Liver (tissue), 9 donors: ENCODE data around the gene ADGRV1. TPM values are rescaled to one million over a fixed set of nuclear protein-coding genes. Genes with fewer than 3 reads are reported as not detected.
A peak's percentile ranks its signal among the peaks of the same experiment; 100 is the strongest.

Experiments
- DNase-seq: peaks from one replicate; pipeline ENCODE4 v3.0.0-alpha.2; 2017; ENCODE audit warnings: low spot score
- H3K27ac ChIP-seq, 2 donors: one replicate each; pipeline ENCODE4 v1.7.0; 2013; ENCODE audit warnings: inconsistent platforms in 2 of 2, low read length in 2 of 2, control low read depth in 1 of 2, low read depth in 1 of 2, mild to moderate bottlenecking in 1 of 2
- H3K27me3 ChIP-seq, 4 donors: one replicate each; pipeline versions ENCODE4 v1.6.1 to v1.7.0; 2013; ENCODE audit warnings: low read length in 3 of 4, inconsistent platforms in 1 of 4, mild to moderate bottlenecking in 1 of 4, moderate library complexity in 1 of 4; ENCODE audit not compliant: control insufficient read depth in 4 of 4, insufficient read depth in 4 of 4
- H3K36me3 ChIP-seq, 4 donors: one replicate each; pipeline versions ENCODE4 v1.6.1 to v1.7.0; 2013; ENCODE audit warnings: low read length in 3 of 4, mild to moderate bottlenecking in 3 of 4, low read depth in 1 of 4, moderate library complexity in 1 of 4; ENCODE audit not compliant: control insufficient read depth in 4 of 4, insufficient read depth in 3 of 4
- H3K4me1 ChIP-seq, 4 donors: one replicate each; pipeline versions ENCODE4 v1.6.1 to v1.7.0; 2013; ENCODE audit warnings: low read length in 3 of 4, mild to moderate bottlenecking in 3 of 4, moderate library complexity in 1 of 4; ENCODE audit not compliant: control insufficient read depth in 4 of 4, insufficient read depth in 4 of 4
- H3K4me3 ChIP-seq, 3 donors: one replicate each; pipeline versions ENCODE4 v1.6.1 to v1.7.0; 2013; ENCODE audit warnings: low read length in 3 of 3, control low read depth in 1 of 3, low read depth in 1 of 3, mild to moderate bottlenecking in 1 of 3
- H3K9ac ChIP-seq, 2 donors: one replicate each; pipeline ENCODE4 v1.7.0; 2013; ENCODE audit warnings: low read length in 2 of 2, mild to moderate bottlenecking in 2 of 2, moderate library complexity in 2 of 2, control low read depth in 1 of 2, low read depth in 1 of 2
- H3K9me3 ChIP-seq, 4 donors: one replicate each; pipeline versions ENCODE4 v1.6.1 to v1.7.0; 2013; ENCODE audit warnings: low read length in 3 of 4; ENCODE audit not compliant: control insufficient read depth in 4 of 4
- ATF3 ChIP-seq: IDR thresholded peaks from 2 replicates; pipeline ENCODE4 v1.6.1; 2016; ENCODE audit warnings: antibody characterized with exemption
- CTCF ChIP-seq: fragments of 150-350 bp; IDR thresholded peaks from 2 replicates; pipeline ENCODE4 v1.5.1; 2017; ENCODE audit warnings: improper control_type of control experiment, low read depth, low read length; ENCODE audit not compliant: missing input control
- EGR1 ChIP-seq, 2 donors: IDR thresholded peaks; 2 replicates each; pipeline ENCODE4 v1.6.1; 2016 to 2018; ENCODE audit warnings: antibody characterized with exemption in 2 of 2, low read depth in 2 of 2
- FOXA1 ChIP-seq: IDR thresholded peaks from 2 replicates; pipeline ENCODE4 v1.6.1; 2016; ENCODE audit warnings: antibody characterized with exemption
- FOXA2 ChIP-seq: IDR thresholded peaks from 2 replicates; pipeline ENCODE4 v1.6.1; 2016; ENCODE audit warnings: antibody characterized with exemption
- GABPA ChIP-seq, 2 donors: IDR thresholded peaks in 1 of 2; conservative IDR thresholded peaks in 1 of 2; 2 replicates each; pipeline ENCODE4 v1.6.1; 2016; ENCODE audit warnings: antibody characterized with exemption in 2 of 2, mild to moderate bottlenecking in 1 of 2, moderate library complexity in 1 of 2
- HNF4A ChIP-seq, 2 donors: conservative IDR thresholded peaks; 2 replicates each; pipeline ENCODE4 v1.6.1; 2016; ENCODE audit warnings: antibody characterized with exemption in 2 of 2, mild to moderate bottlenecking in 2 of 2
- HNF4G ChIP-seq: IDR thresholded peaks from 2 replicates; pipeline ENCODE4 v1.6.1; 2016; ENCODE audit warnings: antibody characterized with exemption
- JUND ChIP-seq, 2 donors: IDR thresholded peaks; 2 replicates each; pipeline ENCODE4 v1.6.1; 2016; ENCODE audit warnings: antibody characterized with exemption in 2 of 2
- MAX ChIP-seq: IDR thresholded peaks from 2 replicates; pipeline ENCODE4 v1.6.1; 2016; ENCODE audit warnings: antibody characterized with exemption
- NR2F2 ChIP-seq: IDR thresholded peaks from 2 replicates; pipeline ENCODE4 v1.6.1; 2016; ENCODE audit warnings: antibody characterized with exemption
- RAD21 ChIP-seq, 2 donors: IDR thresholded peaks; 2 replicates each; pipeline ENCODE4 v1.6.1; 2016; ENCODE audit warnings: antibody characterized with exemption in 2 of 2, mild to moderate bottlenecking in 2 of 2
- REST ChIP-seq: IDR thresholded peaks from 2 replicates; pipeline ENCODE4 v1.6.1; 2016; ENCODE audit warnings: antibody characterized with exemption, mild to moderate bottlenecking
- RXRA ChIP-seq, 2 donors: IDR thresholded peaks; 2 replicates each; pipeline ENCODE4 v1.6.1; 2017 to 2018; ENCODE audit warnings: antibody characterized with exemption in 2 of 2, mild to moderate bottlenecking in 1 of 2
- SP1 ChIP-seq: IDR thresholded peaks from 2 replicates; pipeline ENCODE4 v1.6.1; 2018; ENCODE audit warnings: antibody characterized with exemption, mild to moderate bottlenecking
- TAF1 ChIP-seq: conservative IDR thresholded peaks from 2 replicates; pipeline ENCODE4 v1.6.1; 2016; ENCODE audit warnings: antibody characterized with exemption, mild to moderate bottlenecking
- YY1 ChIP-seq: IDR thresholded peaks from 2 replicates; pipeline ENCODE4 v1.6.1; 2016; ENCODE audit warnings: antibody characterized with exemption, mild to moderate bottlenecking
- ZBTB33 ChIP-seq: IDR thresholded peaks from 2 replicates; pipeline ENCODE4 v1.6.1; 2016; ENCODE audit warnings: antibody characterized with exemption
- WGBS: extraction: QIAGEN DNeasy Blood & Tissue Kit; methylation state at CpG from one replicate; pipeline ENCODE4 v1.1.7; 2013; 5-methylcytosine and 5-hydroxymethylcytosine counted together
- polyA plus RNA-seq, 2 donors: library from polyadenylated mRNA; stranded (reverse) in 1 of 2; unstranded in 1 of 2; fragments of 200-250 nt in 1 of 2; fragments of >200 nt in 1 of 2; fragmentation: Nextera tagmentation in 1 of 2; extraction: Ambion mirVana in 1 of 2; gene quantifications; one replicate each; pipeline versions ENCODE4 v1.2.1 to v1.2.3, GENCODE V29; 2013 to 2015
- total RNA-seq, 2 donors: library from RNA; depleted of rRNA; stranded (reverse); fragments of >200 nt; gene quantifications; one replicate each; pipeline ENCODE4 v1.2.3, GENCODE V29; 2014
- donor health status: healthy.
- donor health status: healthy.
- donor health status: healthy.
- donor health status: healthy.
- donor health status: healthy.

ADGRV1 gene
- total and polyA plus RNA-seq, 4 donors, result 5.1 to 15.5 (median 9.6) TPM

GRCh38 chr5:91007251-91007650 is 448.7 kb downstream of the ADGRV1 start:
- DNase-seq, result no peak
- Histone ChIP-seq H3K4me1 (peaks cover 3 to 17% (median 5%) of the 10 kb centered on the region in 4 donors), H3K9me3 (no peaks in the 10 kb centered on the region), H3K27ac (peak overlapping the region; percentile 82 to 93), H3K9ac (no peak overlapping the region), H3K4me3 (no peak overlapping the region), H3K27me3 (no peaks in the 10 kb centered on the region), H3K36me3 (no peaks in the 10 kb centered on the region)
- no peak for TF ChIP-seq TAF1
- TF ChIP-seq GABPA (IDR thresholded peaks at IDR 0.05 in 1 of 2, conservative IDR thresholded peaks at IDR 0.05 in 1 of 2), result no peak
- TF ChIP-seq RXRA (IDR thresholded peaks at IDR 0.05), result no peak
- no peak for TF ChIP-seq ZBTB33
- TF ChIP-seq ATF3, result no peak
- no peak for TF ChIP-seq NR2F2
- no peak for TF ChIP-seq YY1
- TF ChIP-seq RAD21 (IDR thresholded peaks at IDR 0.05), result no peak
- no peak for TF ChIP-seq EGR1 (IDR thresholded peaks at IDR 0.05; ENCODE audit: low read depth in 2 of 2)
- TF ChIP-seq FOXA1, result no peak
- TF ChIP-seq SP1, result no peak
- no peak for TF ChIP-seq CTCF
- no peak for TF ChIP-seq HNF4G
- TF ChIP-seq FOXA2, result no peak
- TF ChIP-seq JUND (IDR thresholded peaks at IDR 0.05), result no peak
- no peak for TF ChIP-seq MAX
- no peak for TF ChIP-seq REST
- TF ChIP-seq HNF4A (conservative IDR thresholded peaks at IDR 0.05), result no peak
- 98% methylated on average over 1 of the region's 1 CpG for whole genome bisulfite sequencing
